Ishikawa (cell line): Measurements from ENCODE around the gene SBK3.

ENCODE experiments used
- CEBPB ChIP-seq: IDR thresholded peaks from 2 replicates; pipeline ENCODE4 v1.6.1; 2012
- CREB1 ChIP-seq: IDR thresholded peaks from 2 replicates; pipeline ENCODE4 v1.6.1; 2012; ENCODE audit warnings: low read depth
- EGR1 ChIP-seq: IDR thresholded peaks from 2 replicates; pipeline ENCODE4 v1.6.1; 2012
- EP300 ChIP-seq: IDR thresholded peaks from 2 replicates; pipeline ENCODE4 v1.6.1; 2012; ENCODE audit warnings: borderline replicate concordance
- FOXM1 ChIP-seq: IDR thresholded peaks from 2 replicates; pipeline ENCODE4 v1.6.1; 2012; ENCODE audit warnings: low read depth, borderline replicate concordance
- MAX ChIP-seq: IDR thresholded peaks from 2 replicates; pipeline ENCODE4 v1.6.1; 2012
- NFIC ChIP-seq: IDR thresholded peaks from 2 replicates; pipeline ENCODE4 v1.6.1; 2012
- RAD21 ChIP-seq: IDR thresholded peaks from 2 replicates; pipeline ENCODE4 v1.6.1; 2012; ENCODE audit warnings: low read depth
- REST ChIP-seq: IDR thresholded peaks from 2 replicates; pipeline ENCODE4 v1.6.1; 2012; ENCODE audit warnings: low read depth, mild to moderate bottlenecking
- TAF1 ChIP-seq: IDR thresholded peaks from 2 replicates; pipeline ENCODE4 v1.6.1; 2012; ENCODE audit warnings: low read depth, mild to moderate bottlenecking
- TCF12 ChIP-seq: IDR thresholded peaks from 2 replicates; pipeline ENCODE4 v1.6.1; 2012; ENCODE audit warnings: low read depth
- TEAD4 ChIP-seq: IDR thresholded peaks from 2 replicates; pipeline ENCODE4 v1.6.1; 2012
- USF1 ChIP-seq: IDR thresholded peaks from 2 replicates; pipeline ENCODE4 v1.6.1; 2012
- YY1 ChIP-seq: IDR thresholded peaks from 2 replicates; pipeline ENCODE4 v1.6.1; 2012; ENCODE audit warnings: low read depth
- ZBTB7A ChIP-seq: IDR thresholded peaks from 2 replicates; pipeline ENCODE4 v1.6.1; 2012; ENCODE audit warnings: low read depth

SBK3 gene

GRCh38 chr19:55567708-55568328 is 22.5 kb upstream of the SBK3 start:
- TF ChIP-seq NFIC = no peak
- no peak for TF ChIP-seq CEBPB
- no peak for TF ChIP-seq CREB1
- TF ChIP-seq RAD21 = no peak
- no peak for TF ChIP-seq USF1
- TF ChIP-seq TCF12 = no peak
- TF ChIP-seq EP300 = no peak
- TF ChIP-seq TAF1 = no peak
- TF ChIP-seq MAX = no peak
- TF ChIP-seq TEAD4 = no peak
- TF ChIP-seq ZBTB7A = no peak
- no peak for TF ChIP-seq FOXM1
- TF ChIP-seq EGR1 = no peak
- no peak for TF ChIP-seq REST

- no peak for TF ChIP-seq RAD21
- TF ChIP-seq FOXM1 = no peak
- TF ChIP-seq CREB1 = no peak
- no peak for TF ChIP-seq EGR1
- no peak for TF ChIP-seq TAF1
- TF ChIP-seq TEAD4 = no peak
- TF ChIP-seq REST = no peak
- no peak for TF ChIP-seq YY1
- TF ChIP-seq CEBPB = no peak
- TF ChIP-seq EP300 = no peak
- TF ChIP-seq NFIC = no peak
- TF ChIP-seq USF1 = no peak
- no peak for TF ChIP-seq MAX
- TF ChIP-seq ZBTB7A = no peak
- no peak for TF ChIP-seq TCF12
Measured at GRCh38 chr19:55566823-55567222, 21.5 kb upstream of the SBK3 start.

GRCh38 chr19:55563261-55563690 is 17.9 kb upstream of the SBK3 start:
- no peak for TF ChIP-seq RAD21
- TF ChIP-seq YY1 = no peak
- TF ChIP-seq FOXM1 = no peak
- no peak for TF ChIP-seq CEBPB
- TF ChIP-seq CREB1 = no peak
- TF ChIP-seq REST = no peak
- no peak for TF ChIP-seq TAF1
- no peak for TF ChIP-seq MAX
- no peak for TF ChIP-seq EP300
- TF ChIP-seq TCF12 = no peak
- no peak for TF ChIP-seq USF1
- TF ChIP-seq NFIC = no peak
- no peak for TF ChIP-seq EGR1
- no peak for TF ChIP-seq ZBTB7A
- TF ChIP-seq TEAD4 = no peak
